Ascending aorta (tissue), 2 donors: ENCODE data around the gene ACACA. TPM values are rescaled to one million over a fixed set of nuclear protein-coding genes. Genes with fewer than 3 reads are reported as not detected.

Source experiments
- DNase-seq, 2 donors: peaks; one replicate each; pipeline ENCODE4 v3.0.0-alpha.2; 2019; ENCODE audit warnings: low spot score in 2 of 2
- H3K27ac ChIP-seq, 2 donors: fragments of 200-600 bp; sonication (generic); one replicate each; pipeline ENCODE4 v1.5.1; 2016 to 2017; ENCODE audit warnings: mild to moderate bottlenecking in 1 of 2
- H3K27me3 ChIP-seq: fragments of 200-600 bp; sonication (generic); one replicate; pipeline ENCODE4 v1.5.1; 2017
- H3K36me3 ChIP-seq, 2 donors: fragments of 200-600 bp; sonication (generic); one replicate each; pipeline ENCODE4 v1.5.1; 2016
- H3K4me1 ChIP-seq, 2 donors: fragments of 200-600 bp; sonication (generic); one replicate each; pipeline ENCODE4 v1.5.1; 2016 to 2017; ENCODE audit warnings: mild to moderate bottlenecking in 1 of 2
- H3K4me3 ChIP-seq, 2 donors: fragments of 200-600 bp; sonication (generic); one replicate each; pipeline ENCODE4 v1.5.1; 2016 to 2017; ENCODE audit warnings: mild to moderate bottlenecking in 1 of 2
- H3K9me3 ChIP-seq, 2 donors: fragments of 200-600 bp; sonication (generic); one replicate each; pipeline ENCODE4 v1.5.1; 2016
- intact Hi-C: fragments of 100-400 bp; cut with DNase I; formaldehyde crosslinking; loops from one replicate; pipeline ENCODE4 v1.15.1; 2023
- total RNA-seq: library from RNA; depleted of rRNA; stranded (reverse); fragments of >200 nt; gene quantifications from one replicate; pipeline ENCODE4 v1.1.0, GENCODE V29; 2016
- TF ChIP-seq, protein P1 (sequence below), 3 experiments: fragments of 200-600 bp in 2 of 3; fragments of 450-650 bp in 1 of 3; sonication (generic) in 2 of 3; IDR thresholded peaks; one replicate each; pipeline ENCODE4 v1.5.1; 2016 to 2019; ENCODE audit warnings: antibody characterized with exemption in 3 of 3, mild to moderate bottlenecking in 1 of 3, moderate library complexity in 1 of 3

ACACA gene
- total RNA-seq, 1 donor from 2014 or later = 69.0 TPM

DNA sequence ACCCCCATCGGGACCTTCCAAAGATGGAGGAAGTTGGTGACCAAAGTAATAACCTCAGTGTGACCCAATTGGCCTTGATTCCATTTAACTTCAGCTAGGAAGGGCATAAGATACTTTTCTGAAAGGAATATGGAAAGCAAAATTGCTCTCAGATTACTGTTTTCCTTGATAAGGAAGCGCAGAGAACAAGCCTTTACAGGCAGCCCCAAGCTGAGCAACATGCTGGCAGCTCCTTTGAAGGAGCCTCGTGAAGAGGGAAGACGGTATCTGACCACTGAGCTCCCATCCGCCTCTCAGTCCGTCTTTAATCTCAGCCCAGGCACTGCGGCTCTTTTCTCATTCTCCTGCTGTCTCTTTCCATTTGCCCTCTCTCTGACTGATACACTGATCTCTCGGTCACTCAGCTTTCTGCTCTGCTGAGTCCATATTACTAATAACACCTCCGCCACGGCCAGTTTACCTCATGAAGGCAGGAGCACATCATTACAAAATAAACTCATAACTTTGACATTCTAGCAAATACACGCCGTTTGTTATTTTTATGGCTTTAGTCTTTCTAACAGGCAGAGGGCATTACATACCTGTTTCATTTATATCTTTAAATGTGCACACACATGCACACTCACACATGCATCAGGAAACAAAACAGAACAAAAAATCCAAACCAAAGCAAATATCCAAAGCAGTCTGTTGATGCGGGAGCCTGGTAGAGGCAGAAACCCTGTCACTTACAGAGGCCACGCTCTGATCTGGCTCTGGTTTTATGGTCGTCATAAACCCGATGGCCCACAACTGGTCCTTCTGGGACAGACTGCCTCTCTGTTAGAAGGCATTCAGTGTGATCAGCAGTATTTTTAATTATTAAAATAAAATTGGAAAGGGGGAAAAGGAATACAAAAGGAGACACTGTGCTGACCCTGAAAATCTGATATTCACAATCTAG, 274.7 kb downstream of the ACACA start:
- intact Hi-C loops = no loop called here

DNA sequence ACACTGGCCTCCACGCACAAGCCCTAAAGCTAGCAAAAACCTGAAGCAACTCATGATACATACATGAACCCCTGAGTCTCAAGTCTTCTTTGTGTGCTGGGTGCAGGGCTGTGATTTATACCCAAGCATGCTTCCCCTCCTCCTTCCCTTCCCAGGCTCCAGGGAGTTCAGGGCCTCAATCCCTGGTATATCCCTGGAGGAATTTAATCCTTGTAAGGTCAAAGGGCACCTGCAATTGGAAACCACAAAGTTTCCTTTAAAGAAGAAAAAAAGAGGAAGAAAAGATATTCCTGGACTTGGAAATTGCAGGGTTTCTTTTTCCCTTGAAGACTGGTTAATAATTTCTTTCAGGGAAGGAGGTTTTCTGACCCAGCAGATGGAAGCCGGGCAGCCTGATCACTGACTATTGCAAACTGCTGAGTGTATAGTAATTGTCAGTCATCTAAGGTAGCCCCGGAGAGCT, 275.6 kb downstream of the ACACA start:
- Histone ChIP-seq H3K27me3 (no peaks in the 10 kb centered on the region), H3K9me3 (no peaks in the 10 kb centered on the region), H3K36me3 (peaks cover 16 to 17% of the 10 kb centered on the region in 2 donors), H3K4me1 (no peaks in the 10 kb centered on the region), H3K4me3 (no peak overlapping the region), H3K27ac (no peak overlapping the region)
- intact Hi-C loops = no loop called here
- TF ChIP-seq, protein P1, sequence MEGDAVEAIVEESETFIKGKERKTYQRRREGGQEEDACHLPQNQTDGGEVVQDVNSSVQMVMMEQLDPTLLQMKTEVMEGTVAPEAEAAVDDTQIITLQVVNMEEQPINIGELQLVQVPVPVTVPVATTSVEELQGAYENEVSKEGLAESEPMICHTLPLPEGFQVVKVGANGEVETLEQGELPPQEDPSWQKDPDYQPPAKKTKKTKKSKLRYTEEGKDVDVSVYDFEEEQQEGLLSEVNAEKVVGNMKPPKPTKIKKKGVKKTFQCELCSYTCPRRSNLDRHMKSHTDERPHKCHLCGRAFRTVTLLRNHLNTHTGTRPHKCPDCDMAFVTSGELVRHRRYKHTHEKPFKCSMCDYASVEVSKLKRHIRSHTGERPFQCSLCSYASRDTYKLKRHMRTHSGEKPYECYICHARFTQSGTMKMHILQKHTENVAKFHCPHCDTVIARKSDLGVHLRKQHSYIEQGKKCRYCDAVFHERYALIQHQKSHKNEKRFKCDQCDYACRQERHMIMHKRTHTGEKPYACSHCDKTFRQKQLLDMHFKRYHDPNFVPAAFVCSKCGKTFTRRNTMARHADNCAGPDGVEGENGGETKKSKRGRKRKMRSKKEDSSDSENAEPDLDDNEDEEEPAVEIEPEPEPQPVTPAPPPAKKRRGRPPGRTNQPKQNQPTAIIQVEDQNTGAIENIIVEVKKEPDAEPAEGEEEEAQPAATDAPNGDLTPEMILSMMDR (IDR thresholded peaks at IDR 0.05) = no peak
- no peak for DNase-seq

More for the DNA sequence above, 274.7 kb downstream of the ACACA start:
- Histone ChIP-seq H3K36me3 (peaks cover 16 to 17% of the 10 kb centered on the region in 2 donors), H3K9me3 (no peaks in the 10 kb centered on the region), H3K27ac (no peak overlapping the region), H3K27me3 (no peaks in the 10 kb centered on the region), H3K4me3 (no peak overlapping the region), H3K4me1 (no peaks in the 10 kb centered on the region)
- TF ChIP-seq, protein P1 (IDR thresholded peaks at IDR 0.05) = no peak
- no peak for DNase-seq

DNA sequence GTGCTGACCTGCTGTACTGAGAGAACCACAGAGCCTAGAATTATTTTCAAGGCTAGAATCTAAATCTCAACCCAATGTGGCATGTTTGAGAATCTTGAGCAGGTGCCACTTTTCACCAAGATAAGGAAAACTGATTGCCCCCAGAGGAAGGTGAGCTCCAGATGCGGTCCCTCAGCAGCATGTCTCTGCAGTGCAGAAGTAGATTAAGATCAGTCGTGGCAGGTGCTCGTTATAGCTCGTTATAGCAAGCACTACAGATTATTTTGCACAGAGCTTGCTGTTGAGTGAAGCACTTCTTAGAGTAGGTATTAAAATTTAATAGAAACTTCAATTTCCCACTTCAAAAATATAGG, 281.8 kb downstream of the ACACA start:
- Histone ChIP-seq H3K4me3 (no peak overlapping the region), H3K27me3 (no peaks in the 10 kb centered on the region), H3K4me1 (no peaks in the 10 kb centered on the region), H3K36me3 (peaks cover 19 to 55% of the 10 kb centered on the region in 2 donors), H3K27ac (no peak overlapping the region), H3K9me3 (no peaks in the 10 kb centered on the region)
- TF ChIP-seq, protein P1 (IDR thresholded peaks at IDR 0.05) = no peak
- no peak for DNase-seq
- intact Hi-C loops = no loop called here

DNA sequence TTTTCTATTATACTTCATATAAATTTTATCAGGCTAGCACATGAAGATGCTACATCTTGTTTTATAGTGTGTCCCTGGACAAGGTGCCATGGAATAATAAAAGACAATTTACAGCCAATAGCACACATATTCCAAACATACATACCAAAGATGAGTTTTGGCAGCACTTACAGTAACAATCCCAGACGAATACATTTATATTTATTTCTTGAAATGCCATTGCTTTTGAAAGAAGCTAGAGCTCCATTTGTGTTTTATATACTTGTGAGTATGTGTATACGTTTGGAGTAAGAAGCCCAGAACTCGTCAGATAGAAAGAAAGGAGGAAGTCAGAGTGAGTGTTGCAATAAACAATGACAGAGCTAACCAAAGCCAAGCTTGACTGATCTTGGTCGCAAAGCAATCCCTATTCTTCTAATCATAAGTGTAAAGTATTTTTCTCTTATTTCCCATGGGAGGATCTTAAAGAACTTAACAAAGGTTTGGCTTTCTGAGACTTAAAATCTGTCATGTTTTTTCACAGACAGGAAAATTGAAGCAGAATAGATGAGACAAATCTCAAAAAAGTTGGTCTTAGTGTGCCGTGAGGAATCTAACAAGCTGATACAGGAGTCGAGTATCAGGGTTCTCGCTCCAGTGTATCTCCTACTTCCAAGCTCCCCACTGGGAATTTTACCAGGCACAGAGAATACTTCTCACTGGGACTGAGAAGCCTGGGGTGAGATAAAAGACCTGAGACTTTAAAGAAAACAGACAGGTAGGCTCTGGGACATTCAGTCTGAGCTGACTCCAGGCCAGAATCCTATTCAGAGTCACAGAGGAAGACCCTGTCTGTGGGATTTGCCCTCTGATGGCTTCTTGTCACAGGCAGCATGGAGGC, 282.5 kb downstream of the ACACA start:
- Histone ChIP-seq H3K27ac (no peak overlapping the region), H3K9me3 (no peaks in the 10 kb centered on the region), H3K4me3 (no peak overlapping the region), H3K36me3 (peaks cover 14 to 51% of the 10 kb centered on the region in 2 donors), H3K27me3 (no peaks in the 10 kb centered on the region), H3K4me1 (no peaks in the 10 kb centered on the region)
- intact Hi-C loops = no loop called here
- DNase-seq = no peak
- TF ChIP-seq, protein P1 (IDR thresholded peaks at IDR 0.05) = no peak

DNA sequence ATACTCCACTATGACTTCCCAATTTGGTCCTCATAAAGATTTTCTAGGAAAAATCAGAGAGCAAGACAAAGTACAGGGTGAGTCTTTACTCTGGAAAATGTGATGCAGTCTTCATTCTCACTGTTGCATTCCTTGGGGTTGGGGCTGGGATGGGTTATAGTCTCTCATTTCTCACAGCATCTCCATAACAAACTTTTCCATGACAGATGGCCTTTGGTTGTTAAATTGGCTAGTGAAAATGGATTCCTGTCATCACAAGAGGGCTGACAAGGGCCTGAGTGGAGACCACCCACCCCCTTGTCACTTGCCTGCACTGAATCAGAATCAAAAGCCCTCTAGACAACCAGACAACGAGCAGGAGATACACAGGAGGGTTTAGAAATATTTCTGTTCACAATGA, 283.2 kb downstream of the ACACA start:
- intact Hi-C loops = no loop called here

More for the DNA sequence above, 283.2 kb downstream of the ACACA start:
- no peaks in the 10 kb centered on the region for H3K9me3 ChIP-seq
- no peak overlapping the region for H3K27ac ChIP-seq
- H3K4me1 ChIP-seq = no peaks in the 10 kb centered on the region
- peaks cover 7 to 43% of the 10 kb centered on the region in 2 donors for H3K36me3 ChIP-seq
- H3K4me3 ChIP-seq = no peak overlapping the region
- no peaks in the 10 kb centered on the region for H3K27me3 ChIP-seq
- DNase-seq = no peak
- TF ChIP-seq, protein P1 (IDR thresholded peaks at IDR 0.05) = no peak
